ENCODE measurements around the gene TBC1D10A.

Gene TBC1D10A

GRCh38 chr22:30297276-30297990 lies 29.3 kb downstream of the TBC1D10A start:
- no peak for DNase-seq

GRCh38 chr22:30296833-30297232 lies 29.9 kb downstream of the TBC1D10A start:
- DNase-seq = no peak

GRCh38 chr22:30296324-30296723 lies 30.4 kb downstream of the TBC1D10A start:
- no peak for DNase-seq

- DNase-seq = no peak
Observed at GRCh38 chr22:30295576-30295975, 31.2 kb downstream of the TBC1D10A start.

GRCh38 chr22:30294830-30295229 lies 31.9 kb downstream of the TBC1D10A start:
- DNase-seq = no peak

- DNase-seq = no peak
Observed at GRCh38 chr22:30294066-30294465, 32.7 kb downstream of the TBC1D10A start.

- no peak for DNase-seq
Observed at GRCh38 chr22:30293026-30293425, 33.7 kb downstream of the TBC1D10A start.

- DNase-seq = no peak
Observed at GRCh38 chr22:30292069-30292970, 34.4 kb downstream of the TBC1D10A start.

GRCh38 chr22:30291058-30291892 lies 35.5 kb downstream of the TBC1D10A start:
- no peak for DNase-seq

GRCh38 chr22:30290342-30291057 lies 36.2 kb downstream of the TBC1D10A start:
- DNase-seq = no peak

GRCh38 chr22:30289980-30290313 lies 36.8 kb downstream of the TBC1D10A start:
- no peak for DNase-seq

GRCh38 chr22:30289141-30289979 lies 37.4 kb downstream of the TBC1D10A start, which contains the start of gene CASTOR1:
Gene CASTOR1, minus strand, starts transcription at chr22:30289505. Its CDS starts 8 bp downstream, at chr22:30289497.
- no peak for DNase-seq

- no peak for DNase-seq
Observed at GRCh38 chr22:30288419-30289140, 38.2 kb downstream of the TBC1D10A start.

GRCh38 chr22:30287648-30288418 lies 38.9 kb downstream of the TBC1D10A start:
- DNase-seq = no peak

- no peak for DNase-seq
Observed at GRCh38 chr22:30286813-30287647, 39.7 kb downstream of the TBC1D10A start.

- DNase-seq = no peak
Observed at GRCh38 chr22:30286331-30286730, 40.4 kb downstream of the TBC1D10A start.

GRCh38 chr22:30285846-30286200 lies 40.9 kb downstream of the TBC1D10A start:
- DNase-seq = no peak

GRCh38 chr22:30285176-30285845 lies 41.4 kb downstream of the TBC1D10A start:
- no peak for DNase-seq

GRCh38 chr22:30284666-30285065 lies 42.1 kb downstream of the TBC1D10A start:
- no peak for DNase-seq
